ENCODE results near the gene CLCN2.

Gene CLCN2

GRCh38 chr3:184361532-184361931 is at the start of gene CLCN2, which contains the start of gene POLR2H:
TSS of gene CLCN2 (minus strand) at chr3:184361605. CDS start at chr3:184361479, 126 bp downstream.
TSS of gene POLR2H (plus strand) at chr3:184361710. CDS start at chr3:184363493, 1,783 bp downstream.
- DNase-seq, result no peak

DNA sequence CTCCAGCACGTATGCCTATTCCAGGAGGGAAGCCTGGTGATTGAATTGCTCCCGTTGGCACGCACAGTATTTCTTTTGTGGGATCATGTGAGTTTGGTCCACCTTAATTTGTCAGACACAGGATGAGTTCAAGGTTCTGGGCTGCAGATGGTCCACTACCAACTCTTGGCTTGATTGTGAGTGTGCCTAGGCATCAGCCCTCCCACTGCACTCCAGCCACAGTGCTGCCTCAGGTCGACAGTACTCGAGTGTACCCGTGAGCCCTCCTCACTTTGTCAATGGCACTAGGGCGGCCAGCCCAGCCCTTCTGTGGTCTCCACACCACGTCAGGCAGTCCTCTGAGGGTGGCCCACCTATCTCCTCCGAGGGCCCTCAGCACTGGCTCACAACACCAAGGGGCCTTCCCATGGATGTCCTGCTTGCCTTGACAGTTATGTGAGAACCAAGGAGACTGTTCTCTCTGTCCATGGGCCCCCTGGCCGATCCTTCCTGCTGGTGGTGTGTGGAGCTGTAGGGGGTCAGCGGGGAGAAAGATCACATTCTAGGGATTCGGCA is 48.6 kb upstream of the CLCN2 start:
- DNase-seq, result no peak

GRCh38 chr3:184409331-184409926 is 48.0 kb upstream of the CLCN2 start:
- DNase-seq, result no peak

- DNase-seq, result no peak
Observed at GRCh38 chr3:184405075-184406030, 43.9 kb upstream of the CLCN2 start.

GRCh38 chr3:184399410-184399809 is 38.0 kb upstream of the CLCN2 start:
- DNase-seq, result no peak

DNA sequence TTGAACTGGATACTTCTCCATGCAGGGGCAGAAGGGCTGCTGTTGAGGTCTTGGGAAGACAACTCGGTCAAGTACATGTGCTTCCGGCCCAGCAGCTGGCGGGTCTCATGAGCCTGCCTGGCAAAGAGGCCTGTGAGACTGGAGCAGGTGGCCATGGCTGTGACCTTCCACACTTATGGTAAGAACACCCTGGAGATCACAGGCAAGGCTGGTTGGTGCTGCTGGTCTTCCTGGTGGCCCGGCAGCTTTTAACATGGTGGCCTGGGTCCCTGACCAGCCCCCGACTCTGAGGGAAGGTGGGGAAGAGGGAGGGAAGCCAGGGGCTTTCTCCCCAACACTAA is 33.9 kb upstream of the CLCN2 start:
- DNase-seq, result no peak

DNA sequence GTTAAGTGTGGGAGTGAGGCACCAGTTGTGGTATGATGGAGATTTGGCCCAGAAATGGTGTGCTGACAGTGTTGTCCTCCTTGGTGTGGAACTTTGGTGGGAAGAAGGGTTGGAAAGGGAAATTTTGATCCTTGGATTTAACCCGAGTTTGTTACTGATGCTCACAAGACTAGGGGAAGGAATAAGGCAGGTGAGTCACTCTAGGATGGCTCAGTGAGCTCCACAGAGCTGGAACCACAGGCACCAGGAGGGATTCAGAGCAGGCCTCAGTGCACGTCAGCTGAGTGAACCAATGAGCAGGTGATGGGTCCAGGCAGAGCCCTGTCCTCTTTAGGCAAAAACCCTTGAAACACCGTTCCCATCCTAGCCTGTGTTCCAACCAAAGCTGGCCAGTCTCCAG is 29.9 kb upstream of the CLCN2 start:
- no peak for DNase-seq

GRCh38 chr3:184389935-184390528 is 28.6 kb upstream of the CLCN2 start:
- DNase-seq, result no peak

GRCh38 chr3:184389384-184389783 is 28.0 kb upstream of the CLCN2 start:
- DNase-seq, result no peak

- DNase-seq, result no peak
Observed at GRCh38 chr3:184388936-184389230, 27.5 kb upstream of the CLCN2 start.

DNA sequence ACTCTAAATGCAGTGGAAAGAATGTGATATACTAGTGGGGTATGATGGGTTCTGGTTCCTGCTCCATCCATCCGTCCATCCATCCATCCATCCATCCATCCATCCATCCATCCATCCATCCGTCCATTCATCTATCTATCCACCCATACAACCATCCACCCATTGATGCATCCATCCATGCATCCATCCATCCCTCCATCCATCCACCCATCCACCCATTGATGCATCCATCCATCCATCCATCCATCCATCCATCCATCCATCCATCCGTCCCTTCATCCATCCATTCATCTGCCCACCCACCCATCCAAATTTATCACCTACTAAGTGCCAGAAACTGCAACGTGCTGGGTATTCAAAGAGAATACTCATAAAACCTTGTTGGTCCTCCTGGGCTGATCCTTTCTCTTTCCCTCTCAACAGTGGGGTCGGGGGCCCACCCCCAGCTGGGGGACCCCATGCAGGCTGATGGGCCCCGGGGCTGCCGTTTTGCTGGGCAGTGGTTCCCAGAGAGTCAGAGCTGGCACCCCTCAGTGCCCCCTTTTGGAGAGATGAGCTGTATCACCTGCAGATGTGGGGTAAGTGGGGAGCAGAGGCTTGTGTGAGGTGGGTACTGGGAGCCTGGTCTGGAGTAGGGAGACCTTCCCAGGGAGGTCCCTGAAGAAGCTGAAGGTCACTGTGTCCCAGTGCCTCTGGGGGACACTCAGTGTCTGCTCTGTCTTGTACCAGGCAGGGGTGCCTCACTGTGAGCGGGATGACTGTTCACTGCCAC is 26.9 kb upstream of the CLCN2 start:
- DNase-seq, result no peak

- no peak for DNase-seq
Observed at GRCh38 chr3:184387174-184387714, 25.8 kb upstream of the CLCN2 start.

- no peak for DNase-seq
Observed at GRCh38 chr3:184386047-184386806, 24.8 kb upstream of the CLCN2 start.

DNA sequence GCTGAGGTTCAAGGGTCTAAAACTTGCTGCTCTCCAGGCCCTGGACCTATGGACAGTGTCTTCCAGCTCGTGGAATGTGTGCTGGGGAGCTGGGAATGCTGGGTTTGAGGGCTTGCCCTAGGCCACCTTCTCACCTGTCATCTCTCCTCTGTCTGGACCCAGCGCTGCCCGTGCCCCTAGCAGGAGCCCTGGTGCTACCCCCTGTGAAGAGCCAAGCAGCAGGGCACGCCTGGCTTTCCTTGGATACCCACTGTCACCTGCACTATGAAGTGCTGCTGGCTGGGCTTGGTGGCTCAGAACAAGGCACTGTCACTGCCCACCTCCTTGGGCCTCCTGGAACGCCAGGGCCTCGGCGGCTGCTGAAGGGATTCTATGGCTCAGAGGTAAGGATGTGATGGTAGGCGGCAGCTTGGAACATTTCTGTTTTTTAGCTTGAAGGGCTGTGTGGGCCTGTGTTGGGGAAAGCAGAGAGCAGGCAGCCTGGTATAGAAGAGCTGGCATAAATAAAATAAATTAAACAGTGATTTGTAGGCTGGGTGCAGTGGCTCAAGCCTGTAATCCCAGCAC is 23.5 kb upstream of the CLCN2 start:
- DNase-seq, result no peak

DNA sequence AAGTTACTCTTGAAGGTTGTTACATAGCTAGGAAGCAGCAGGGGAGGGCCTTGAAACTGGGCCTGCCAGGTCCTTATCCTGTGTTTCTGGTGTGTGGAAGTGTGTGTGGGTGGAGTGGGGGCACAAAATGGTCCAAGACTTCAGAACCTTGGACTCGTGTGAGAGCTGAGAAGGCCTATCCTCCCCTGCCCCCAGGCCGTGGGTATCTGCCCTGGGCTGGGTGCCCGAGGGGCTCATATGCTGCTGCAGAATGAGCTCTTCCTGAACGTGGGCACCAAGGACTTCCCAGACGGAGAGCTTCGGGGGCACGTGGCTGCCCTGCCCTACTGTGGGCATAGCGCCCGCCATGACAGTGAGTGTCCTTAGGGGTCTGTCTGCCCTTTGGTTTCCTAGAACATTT is 22.9 kb upstream of the CLCN2 start:
- no peak for DNase-seq

DNA sequence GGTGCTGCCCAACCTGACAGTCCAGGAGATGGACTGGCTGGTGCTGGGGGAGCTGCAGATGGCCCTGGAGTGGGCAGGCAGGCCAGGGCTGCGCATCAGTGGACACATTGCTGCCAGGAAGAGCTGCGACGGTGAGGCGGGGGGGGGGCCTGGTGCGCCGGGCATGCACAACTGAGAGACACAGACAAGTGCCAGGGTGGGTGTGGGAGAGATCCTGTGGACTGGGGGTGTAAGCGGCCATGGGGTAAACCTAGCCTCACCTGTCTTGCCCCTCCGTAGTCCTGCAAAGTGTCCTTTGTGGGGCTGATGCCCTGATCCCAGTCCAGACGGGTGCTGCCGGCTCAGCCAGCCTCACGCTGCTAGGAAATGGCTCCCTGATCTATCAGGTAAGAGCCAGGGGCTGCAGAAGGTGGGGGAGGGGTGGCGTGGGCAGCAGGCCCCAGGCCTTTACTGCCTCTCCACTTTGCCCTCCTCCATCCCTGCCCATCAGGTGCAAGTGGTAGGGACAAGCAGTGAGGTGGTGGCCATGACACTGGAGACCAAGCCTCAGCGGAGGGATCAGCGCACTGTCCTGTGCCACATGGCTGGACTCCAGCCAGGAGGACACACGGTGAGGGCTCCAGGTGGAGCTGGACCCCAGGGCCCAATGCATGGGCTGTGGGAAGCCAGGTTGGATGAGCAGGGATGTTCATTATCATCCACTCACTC is 21.8 kb upstream of the CLCN2 start:
- no peak for DNase-seq

DNA sequence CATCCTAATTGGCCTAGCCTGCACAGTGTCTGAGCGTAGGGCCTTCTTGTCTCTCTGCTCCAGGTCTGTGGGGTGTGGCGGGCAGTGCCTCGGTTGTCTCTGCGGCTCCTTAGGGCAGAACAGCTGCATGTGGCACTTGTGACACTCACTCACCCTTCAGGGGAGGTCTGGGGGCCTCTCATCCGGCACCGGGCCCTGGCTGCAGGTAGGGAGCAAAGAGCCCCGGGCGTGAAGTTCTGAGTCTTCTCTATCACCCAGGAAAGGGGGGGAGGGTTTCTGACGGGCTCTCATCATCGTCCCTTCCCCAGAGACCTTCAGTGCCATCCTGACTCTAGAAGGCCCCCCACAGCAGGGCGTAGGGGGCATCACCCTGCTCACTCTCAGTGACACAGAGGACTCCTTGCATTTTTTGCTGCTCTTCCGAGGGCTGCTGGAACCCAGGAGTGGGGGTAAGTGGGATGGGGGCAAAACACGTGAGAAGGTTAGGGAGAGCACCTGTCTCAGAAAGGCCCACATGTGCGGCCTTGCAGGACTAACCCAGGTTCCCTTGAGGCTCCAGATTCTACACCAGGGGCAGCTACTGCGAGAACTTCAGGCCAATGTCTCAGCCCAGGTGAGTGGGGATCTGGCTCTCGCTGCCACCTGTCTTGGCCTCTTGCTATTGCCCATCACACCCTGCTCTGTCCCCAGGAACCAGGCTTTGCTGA is 21.1 kb upstream of the CLCN2 start:
- no peak for DNase-seq

DNA sequence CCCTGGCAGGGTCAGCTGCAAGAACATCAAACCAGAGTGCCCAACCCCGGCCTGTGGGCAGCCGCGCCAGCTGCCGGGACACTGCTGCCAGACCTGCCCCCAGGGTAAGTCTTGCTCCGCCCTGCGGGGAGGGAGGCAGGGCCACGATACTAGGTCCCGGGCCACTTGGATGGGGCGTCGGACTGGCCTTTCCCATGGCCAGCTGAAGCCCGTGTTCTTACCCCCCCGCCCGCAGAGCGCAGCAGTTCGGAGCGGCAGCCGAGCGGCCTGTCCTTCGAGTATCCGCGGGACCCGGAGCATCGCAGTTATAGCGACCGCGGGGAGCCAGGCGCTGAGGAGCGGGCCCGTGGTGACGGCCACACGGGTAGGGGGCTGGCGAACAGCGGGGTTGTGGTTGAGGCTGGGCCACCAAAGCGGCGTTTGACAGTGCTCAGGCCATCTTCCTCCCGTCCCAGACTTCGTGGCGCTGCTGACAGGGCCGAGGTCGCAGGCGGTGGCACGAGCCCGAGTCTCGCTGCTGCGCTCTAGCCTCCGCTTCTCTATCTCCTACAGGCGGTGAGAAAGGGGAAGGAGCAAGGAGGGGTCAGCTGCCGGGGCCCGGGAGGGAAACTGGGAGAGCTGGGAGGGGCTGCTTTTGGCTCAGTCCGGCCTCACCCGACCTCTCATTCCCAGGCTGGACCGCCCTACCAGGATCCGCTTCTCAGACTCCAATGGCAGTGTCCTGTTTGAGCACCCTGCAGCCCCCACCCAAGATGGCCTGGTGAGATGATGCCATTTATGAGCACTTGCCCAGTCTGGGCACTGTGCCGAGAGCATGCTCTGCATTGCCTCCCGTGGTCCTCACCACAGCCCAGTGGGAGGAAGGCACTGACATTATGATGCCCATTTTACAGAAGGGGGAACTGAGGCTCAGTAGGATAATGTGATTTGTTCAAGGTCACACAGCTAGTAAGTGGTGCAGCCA is 20.1 kb upstream of the CLCN2 start:
- no peak for DNase-seq
